22Rv1 (cell line): Measurements from ENCODE around the gene CEP128.

ENCODE experiments used
- H3K27ac ChIP-seq: fragments of 450-650 bp; 2 replicates; pipeline ENCODE4 v1.5.1; 2017
- CTCF ChIP-seq: fragments of 450-650 bp; IDR thresholded peaks from 2 replicates; pipeline ENCODE4 v1.5.1; 2017; ENCODE audit warnings: mild to moderate bottlenecking
- ZFX ChIP-seq: fragments of 450-650 bp; IDR thresholded peaks from 2 replicates; pipeline ENCODE4 v1.6.1; 2017; ENCODE audit warnings: antibody characterized with exemption, borderline replicate concordance

Gene CEP128

GRCh38 chr14:80805136-80805535 is 136.4 kb downstream of the CEP128 start:
- no peak overlapping the region for H3K27ac ChIP-seq
- TF ChIP-seq ZFX (no peak), CTCF (no peak)

GRCh38 chr14:80798878-80799277 is 142.7 kb downstream of the CEP128 start:
- TF ChIP-seq ZFX = no peak
- TF ChIP-seq CTCF = no peak
- H3K27ac ChIP-seq = no peak overlapping the region

GRCh38 chr14:80798211-80798610 is 143.3 kb downstream of the CEP128 start:
- H3K27ac ChIP-seq = no peak overlapping the region

GRCh38 chr14:80792771-80793170 is 148.8 kb downstream of the CEP128 start:
- TF ChIP-seq CTCF (no peak), ZFX (no peak)

More at GRCh38 chr14:80798211-80798610, 143.3 kb downstream of the CEP128 start:
- no peak for TF ChIP-seq CTCF
- TF ChIP-seq ZFX = no peak

DNA sequence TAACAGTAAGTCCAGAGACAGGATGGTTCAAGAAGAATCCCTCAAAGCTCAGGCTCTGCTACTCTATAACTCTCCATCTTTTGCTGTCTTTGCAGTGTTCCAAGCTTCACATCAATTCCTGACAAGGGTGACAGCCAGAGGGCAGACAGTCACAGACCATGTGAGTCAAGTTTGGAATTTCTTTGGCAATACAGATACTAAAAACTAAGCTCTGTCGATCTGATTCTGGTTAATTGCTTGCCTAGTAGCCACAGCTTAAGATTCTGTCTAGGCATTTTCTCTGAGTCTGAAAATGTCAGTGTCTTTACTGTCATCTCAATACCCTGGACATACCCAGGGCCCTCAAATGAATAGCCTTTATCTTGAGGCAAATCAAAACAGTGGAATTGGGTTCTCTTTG is 153.7 kb downstream of the CEP128 start:
- no peak overlapping the region for H3K27ac ChIP-seq
- TF ChIP-seq ZFX = no peak
- no peak for TF ChIP-seq CTCF

More at GRCh38 chr14:80792771-80793170, 148.8 kb downstream of the CEP128 start:
- H3K27ac ChIP-seq = no peak overlapping the region

GRCh38 chr14:80784820-80785219 is 156.7 kb downstream of the CEP128 start:
- no peak overlapping the region for H3K27ac ChIP-seq
- TF ChIP-seq CTCF = no peak
- TF ChIP-seq ZFX = no peak

DNA sequence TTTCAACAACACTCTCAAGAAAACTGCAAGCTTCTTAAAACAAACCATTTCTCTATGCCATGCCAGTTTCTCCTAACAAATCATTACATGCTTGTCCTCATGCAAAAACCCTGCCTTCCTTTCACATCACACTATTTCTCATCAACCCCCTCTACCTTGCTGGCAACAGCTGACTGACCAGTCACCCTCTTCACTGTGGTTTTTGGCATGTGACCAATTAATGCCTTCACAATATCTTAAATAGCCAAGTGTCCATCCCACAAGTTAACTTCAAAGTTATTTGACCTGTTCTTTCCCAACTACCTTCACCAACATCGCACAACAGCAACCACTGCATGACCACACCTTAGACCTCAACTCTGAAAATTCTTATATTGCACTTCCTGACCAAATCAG is 159.6 kb downstream of the CEP128 start:
- H3K27ac ChIP-seq = no peak overlapping the region
- no peak for TF ChIP-seq ZFX
- TF ChIP-seq CTCF = no peak
